Limb (tissue), 2 donors: ENCODE measurements around the gene ARL4D.

Experiments
- DNase-seq, 2 donors: peaks; one replicate each; pipeline ENCODE4 v3.0.0-alpha.2; 2016; ENCODE audit errors: extremely low spot score in 2 of 2

The ARL4D gene

GRCh38 chr17:43427362-43428043, 28.7 kb downstream of the ARL4D start:
- no peak for DNase-seq

GRCh38 chr17:43428524-43428923, 29.7 kb downstream of the ARL4D start:
- no peak for DNase-seq

GRCh38 chr17:43430936-43431713, 32.3 kb downstream of the ARL4D start:
- peak in 1 of 2 donors; percentile 32 for DNase-seq

GRCh38 chr17:43431714-43432523, 33.1 kb downstream of the ARL4D start:
- peak; percentile 38 to 61 for DNase-seq

- no peak for DNase-seq
Observed at GRCh38 chr17:43434902-43435319, 36.1 kb downstream of the ARL4D start.

- DNase-seq: no peak
Observed at GRCh38 chr17:43437756-43438155, 39.0 kb downstream of the ARL4D start.

- DNase-seq: no peak
Observed at GRCh38 chr17:43438626-43439025, 39.8 kb downstream of the ARL4D start.

- DNase-seq: no peak
Observed at GRCh38 chr17:43439041-43439440, 40.2 kb downstream of the ARL4D start.

GRCh38 chr17:43442711-43443110, 43.9 kb downstream of the ARL4D start:
- no peak for DNase-seq

- no peak for DNase-seq
Observed at GRCh38 chr17:43443381-43443780, 44.6 kb downstream of the ARL4D start.

- DNase-seq: no peak
Observed at GRCh38 chr17:43444223-43445008, 45.6 kb downstream of the ARL4D start.

GRCh38 chr17:43445009-43445589, 46.3 kb downstream of the ARL4D start:
- no peak for DNase-seq

- DNase-seq: no peak
Observed at GRCh38 chr17:43446773-43447172, 48.0 kb downstream of the ARL4D start.

- DNase-seq: no peak
Observed at GRCh38 chr17:43448720-43449469, 50.1 kb downstream of the ARL4D start.

- DNase-seq: no peak
Observed at GRCh38 chr17:43449470-43450248, 50.9 kb downstream of the ARL4D start.
